Stimulated activated CD8-positive, alpha-beta memory T cell treated with anti-CD3 and anti-CD28 coated beads, Interleukin-4, amount 100 ng/mL, for 24 hours (primary cell): Measurements from ENCODE around the gene RUFY3.
"Not testable (repeated sequence)": the region's sequence is repeated elsewhere in the genome, so short reads cannot be mapped to it uniquely, and the experiment has no call there.

ENCODE experiments used
- DNase-seq: peaks from one replicate; pipeline ENCODE4 v3.0.0-alpha.2; 2020; ENCODE audit warnings: low read depth

RUFY3 gene

DNA sequence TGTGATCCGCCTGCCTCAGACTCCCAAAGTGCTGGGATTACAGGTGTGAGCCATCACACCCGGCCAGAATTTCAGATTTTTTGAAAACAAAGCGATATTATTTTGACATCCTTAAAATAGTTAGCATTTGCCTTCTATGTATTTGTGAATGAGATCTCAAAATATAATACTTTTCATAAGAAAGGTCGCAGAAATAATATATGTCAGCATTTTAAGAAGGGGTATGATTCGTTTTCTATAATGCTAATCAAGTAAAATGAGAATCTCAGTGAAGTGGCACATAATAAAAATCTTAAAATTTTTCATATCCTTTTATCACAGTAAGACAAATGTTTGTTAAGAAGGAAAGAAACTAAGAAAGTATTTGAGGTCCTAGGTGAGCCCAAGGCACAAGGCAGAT is 65.7 kb downstream of the RUFY3 start:
- no peak for DNase-seq

DNA sequence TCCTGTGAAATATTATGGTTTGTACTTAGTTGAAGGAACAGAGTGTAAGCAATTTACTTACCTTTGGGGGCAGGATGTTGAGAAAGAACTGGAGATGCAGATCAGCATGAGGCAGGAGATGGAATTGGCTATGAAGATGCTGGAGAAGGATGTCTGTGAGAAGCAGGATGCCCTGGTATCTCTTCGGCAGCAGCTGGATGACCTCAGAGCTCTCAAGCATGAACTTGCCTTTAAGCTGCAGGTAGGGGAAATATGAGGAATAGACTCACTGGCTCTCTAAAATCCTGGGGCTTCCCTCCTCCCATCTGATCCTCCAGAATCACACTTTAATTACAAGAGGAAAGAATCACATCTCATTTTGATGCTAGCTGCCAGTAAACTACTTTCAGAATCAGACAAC is 67.0 kb downstream of the RUFY3 start:
- no peak for DNase-seq

DNA sequence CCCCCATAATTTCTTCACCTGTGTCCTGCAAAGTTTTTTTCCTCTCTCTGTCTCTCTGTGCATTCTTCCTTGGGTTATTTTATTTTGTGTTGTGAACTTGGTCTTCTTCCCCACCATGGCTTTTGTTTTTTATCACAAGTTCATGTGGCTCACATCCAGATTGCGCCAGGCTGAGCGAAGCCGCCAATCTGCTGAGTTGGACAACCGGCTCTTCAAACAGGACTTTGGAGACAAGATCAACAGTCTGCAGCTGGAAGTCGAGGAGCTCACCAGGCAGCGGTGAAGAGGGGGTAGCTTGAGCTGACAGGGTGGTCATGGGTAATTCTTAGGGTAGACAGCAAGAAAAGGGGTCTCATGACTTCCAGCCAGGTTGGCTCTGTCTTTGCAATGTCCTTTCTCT is 71.9 kb downstream of the RUFY3 start:
- DNase-seq, result no peak

DNA sequence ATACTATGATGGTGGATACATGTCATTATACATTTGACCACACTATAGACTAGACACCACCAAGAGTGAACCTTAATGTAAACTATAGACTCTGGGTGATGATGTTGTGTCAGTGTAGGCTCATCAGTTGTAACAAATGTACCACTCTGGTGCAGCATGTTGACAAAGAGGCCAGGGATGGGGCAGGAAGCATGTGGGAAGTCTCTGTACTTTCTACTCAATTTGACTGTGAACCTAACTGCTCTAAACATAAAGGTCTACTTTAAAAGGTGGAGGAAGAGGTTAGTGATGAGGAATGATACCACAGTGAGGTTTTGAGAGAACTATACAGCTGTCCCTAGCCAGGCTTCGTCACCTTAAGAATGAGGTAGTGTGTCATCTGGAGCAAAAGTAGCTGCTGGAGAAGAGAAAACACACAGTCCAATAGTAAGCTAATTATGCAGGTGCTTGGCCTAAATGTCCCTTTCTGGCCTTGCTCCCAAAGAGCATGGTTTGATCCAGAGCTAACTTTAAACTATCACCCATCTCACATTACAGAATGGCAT is 79.6 kb downstream of the RUFY3 start:
- no peak for DNase-seq

DNA sequence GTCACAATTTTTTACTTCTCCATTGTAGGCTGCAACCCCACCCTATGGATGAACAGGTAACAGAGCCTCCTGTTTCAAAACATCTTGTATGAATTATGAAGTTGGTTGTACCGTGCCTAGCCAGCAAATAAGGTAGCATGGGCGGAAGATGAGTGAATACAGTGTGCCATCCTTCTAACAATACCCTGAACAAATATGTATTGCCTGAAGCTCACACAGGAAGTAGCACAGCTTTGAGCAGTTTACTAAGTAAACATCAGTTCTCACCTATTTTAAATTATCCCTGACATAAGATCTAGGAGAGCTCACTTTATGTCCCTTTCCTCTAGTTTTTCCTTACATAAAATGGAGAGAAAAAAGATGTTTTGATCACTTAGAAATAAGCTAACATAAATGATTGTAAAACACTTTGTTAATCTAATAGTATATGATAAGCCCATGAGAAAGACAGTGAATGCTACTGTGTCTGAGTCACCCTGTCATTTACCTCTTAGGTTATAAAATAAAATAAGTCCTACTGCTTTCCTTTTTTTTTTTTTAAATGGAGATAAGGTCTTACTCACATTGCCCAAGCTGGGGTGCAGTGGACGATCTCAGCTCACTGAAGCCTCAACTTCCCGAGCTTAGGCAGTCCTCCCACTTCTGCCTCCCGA is 81.3 kb downstream of the RUFY3 start:
- DNase-seq, result no peak

DNA sequence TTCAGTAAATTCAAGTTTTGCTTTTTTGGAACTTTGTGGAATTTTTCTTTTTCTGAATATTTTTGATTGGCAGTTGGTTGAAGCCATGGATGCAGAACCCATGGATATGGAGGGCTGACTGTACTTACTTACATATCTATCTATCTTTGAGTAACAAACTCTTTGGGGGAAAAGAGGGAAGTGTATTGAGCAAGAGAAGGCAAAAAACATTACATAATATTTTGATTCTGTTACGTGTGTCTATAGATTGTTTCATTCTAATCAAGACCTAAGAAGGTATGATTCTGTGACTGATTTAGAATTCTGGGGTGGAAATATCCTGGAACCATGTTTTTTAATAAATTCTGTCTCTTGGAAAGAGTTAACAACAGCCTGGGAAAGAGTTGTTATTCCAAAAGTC is 86.4 kb downstream of the RUFY3 start:
- no peak for DNase-seq

DNA sequence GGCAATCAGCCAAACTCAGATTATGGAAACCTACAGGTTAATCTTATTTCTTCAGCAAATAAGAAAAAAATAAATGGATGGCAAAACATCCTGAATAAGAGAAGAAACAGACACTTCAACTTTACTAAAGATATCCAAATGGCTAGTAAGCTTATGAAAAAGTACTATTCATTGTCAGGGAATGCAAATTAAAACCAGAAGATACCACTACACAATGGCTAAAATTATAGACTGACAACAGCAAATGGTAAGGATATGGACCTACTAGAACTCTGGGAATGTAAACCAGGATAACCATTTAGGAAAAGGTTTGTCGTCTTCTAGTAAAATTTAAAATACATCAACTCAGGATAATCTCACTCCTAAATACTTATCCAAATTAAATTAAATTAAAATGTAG is 93.6 kb downstream of the RUFY3 start:
- DNase-seq, result no peak

DNA sequence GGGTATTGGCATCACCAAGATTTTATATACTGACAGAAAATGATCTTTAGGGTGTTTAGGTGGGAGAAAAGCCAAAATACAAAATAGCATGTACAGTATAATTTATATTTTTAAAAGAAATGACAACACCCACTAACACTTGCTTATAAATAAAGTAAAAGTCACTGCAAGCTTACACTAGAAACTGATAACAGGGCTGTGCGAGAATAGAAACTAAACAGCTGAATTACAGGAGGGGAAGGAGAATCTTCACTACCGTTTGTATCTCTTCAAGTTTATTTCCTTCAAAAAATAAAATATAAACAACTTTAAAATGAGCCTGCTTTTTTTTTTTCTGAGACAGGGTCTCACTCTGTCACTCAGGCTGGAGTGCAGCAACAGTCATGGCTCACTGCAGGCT is 95.1 kb downstream of the RUFY3 start:
- no peak for DNase-seq

DNA sequence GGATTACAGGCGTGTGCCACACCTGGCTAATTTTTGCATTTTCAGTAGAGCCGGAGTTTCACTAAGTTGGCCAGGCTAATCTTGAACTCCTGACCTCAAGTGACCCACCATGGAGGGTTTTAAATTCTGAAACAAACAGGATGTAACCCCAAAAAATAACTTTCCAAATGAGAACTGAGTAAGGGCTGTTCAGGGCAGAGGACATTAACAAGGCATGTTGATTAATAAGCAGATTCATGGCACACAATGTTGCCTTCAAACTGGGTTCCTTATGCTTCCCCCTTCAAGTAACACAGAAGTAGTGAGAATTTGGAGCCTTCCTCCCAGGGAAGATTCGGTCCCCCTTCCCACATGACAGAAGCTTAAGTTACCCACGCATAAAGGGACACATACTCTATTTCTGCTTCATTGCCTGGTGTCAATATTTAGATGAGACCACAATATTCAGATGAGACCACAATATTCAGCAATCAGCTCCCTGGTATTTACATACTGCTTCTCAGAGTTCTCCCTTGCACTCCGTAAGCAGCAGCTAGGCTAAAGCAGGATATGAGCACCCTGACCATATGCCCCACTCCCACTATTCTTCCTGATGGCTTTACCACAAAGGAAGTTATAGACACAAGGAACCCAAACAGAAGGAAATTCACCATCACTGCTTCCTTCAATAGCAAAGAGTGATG is 96.5 kb downstream of the RUFY3 start:
- DNase-seq, result no peak

DNA sequence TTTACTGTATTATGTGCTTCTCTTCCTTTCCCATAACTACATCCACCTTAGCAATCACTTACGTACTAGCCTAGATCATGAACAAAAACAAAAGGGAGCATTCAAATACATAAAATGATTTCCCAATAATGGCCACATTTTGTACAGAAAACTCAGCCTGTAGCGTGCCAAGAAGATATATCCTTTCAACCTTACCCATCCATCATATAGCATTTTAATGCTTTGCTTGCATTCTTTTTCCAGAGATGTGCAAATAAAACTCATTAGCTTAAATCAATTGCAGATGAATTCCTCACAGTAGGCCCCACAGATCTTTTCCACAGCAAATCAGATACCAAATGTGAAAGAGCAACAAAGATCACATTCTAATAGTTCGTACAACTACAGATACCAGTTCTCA is 97.2 kb downstream of the RUFY3 start:
- DNase-seq, result no peak

DNA sequence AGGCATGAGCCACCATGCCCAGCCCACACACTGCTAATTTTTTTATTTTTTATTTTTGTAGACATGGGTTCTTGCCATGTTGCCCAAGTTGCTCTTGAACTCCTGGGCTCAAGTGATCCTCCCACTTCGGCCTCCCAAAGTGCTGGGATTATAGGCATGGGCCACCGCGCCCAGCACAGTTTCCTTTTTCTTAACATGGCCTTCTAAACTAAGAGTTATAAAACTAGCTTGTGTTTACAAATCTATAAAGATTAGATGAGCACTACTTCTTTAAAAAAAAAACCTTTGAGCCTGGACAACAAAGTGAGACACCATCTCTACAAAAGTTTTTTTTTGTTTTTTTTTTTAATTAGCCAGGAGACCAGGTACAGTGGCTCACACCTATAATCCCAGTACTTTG is 107.3 kb downstream of the RUFY3 start:
- DNase-seq, result no peak

DNA sequence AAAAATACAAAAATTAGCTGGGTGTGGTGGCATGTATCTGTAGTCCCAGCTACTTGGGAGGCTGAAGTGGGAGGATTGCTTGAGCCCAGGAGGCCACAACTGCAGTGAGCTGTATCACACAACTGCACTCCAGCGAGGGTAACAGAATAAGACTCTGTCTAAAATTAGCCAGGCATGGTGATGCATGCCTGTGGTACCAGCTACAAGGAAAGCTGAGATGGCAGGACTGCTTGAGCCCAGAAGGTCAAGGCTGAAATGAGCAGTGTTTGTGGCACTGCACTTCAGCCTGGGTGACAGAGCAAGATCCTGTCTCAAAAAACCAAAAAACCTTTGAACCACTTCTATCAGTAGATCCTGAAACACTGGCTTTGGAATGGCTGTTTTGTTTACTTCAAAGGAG is 107.7 kb downstream of the RUFY3 start:
- DNase-seq, result no peak

DNA sequence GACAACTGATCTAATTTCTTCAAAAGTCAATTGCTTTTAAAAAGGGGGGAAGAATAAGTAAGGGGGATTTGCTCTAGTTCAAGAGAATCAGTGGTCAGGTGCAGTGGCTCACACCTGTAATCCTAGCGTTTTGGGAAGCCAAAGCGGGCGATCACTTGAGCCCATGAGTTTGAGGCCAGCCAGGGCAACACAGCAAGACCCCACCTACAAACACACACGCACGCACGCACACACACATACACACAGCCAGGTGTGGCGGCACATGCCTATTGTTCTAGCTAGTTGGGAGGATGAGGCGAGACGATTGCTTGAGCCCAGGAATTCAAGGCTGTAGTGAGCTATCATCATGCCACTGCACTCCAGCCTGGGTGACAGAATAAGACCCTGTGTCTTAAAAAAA is 108.3 kb downstream of the RUFY3 start:
- no peak for DNase-seq

DNA sequence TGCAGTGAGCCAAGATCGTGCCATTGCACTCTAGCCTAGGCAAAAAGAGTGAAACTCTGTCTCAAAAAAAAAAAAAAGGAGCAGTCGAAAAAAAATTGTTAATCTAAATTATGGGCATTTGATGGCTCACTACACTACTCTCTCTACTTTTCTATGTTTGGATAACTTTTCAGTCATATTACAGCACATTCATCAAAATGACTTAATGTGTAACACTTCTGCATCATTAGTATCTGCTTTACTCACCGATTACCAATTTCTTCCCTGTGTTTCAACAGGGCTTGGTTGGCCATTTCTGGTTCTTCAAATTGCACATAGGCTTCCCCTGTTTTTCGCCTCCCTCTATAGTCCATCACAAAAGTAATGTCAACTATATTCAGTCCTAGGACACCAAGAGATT is 109.5 kb downstream of the RUFY3 start:
- no peak for DNase-seq

DNA sequence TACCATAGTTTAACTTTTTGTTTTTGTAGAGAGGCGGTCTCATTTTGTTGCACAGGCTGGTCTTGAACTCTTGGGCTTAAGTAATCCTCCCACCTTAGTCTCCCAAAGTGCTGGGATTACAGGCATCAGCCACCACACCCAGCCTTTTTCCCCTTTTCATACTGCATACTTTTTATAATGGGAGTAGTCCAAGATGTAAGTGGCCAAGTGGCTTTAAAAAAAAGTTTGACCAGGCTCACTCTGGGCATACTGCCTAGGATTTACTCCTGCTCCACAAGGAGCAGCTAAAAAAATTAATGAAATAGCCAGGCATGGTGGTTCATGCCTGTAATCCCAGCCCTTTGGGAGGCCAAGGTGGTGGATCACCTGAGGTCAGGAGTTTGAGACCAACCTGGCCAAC is 111.9 kb downstream of the RUFY3 start:
- no peak for DNase-seq

DNA sequence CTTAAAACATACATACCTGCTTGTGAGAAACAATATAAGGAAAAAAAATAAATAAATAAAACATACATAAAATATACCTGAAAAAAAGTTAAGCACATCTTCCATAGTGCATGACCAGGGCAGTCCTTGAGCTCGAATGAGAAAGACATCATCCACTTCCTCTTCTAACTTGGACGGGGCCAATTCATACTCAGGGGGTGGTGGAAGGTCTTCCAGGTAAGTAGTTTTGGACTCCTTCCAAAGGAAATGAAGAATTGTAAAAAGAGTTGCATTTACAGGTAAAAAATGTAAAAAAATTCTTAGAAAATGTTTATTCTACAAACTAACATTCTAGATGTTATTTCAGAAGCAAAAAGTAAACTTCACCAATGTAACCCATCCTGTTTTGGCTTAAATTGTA is 114.3 kb downstream of the RUFY3 start:
- DNase-seq, result no peak

DNA sequence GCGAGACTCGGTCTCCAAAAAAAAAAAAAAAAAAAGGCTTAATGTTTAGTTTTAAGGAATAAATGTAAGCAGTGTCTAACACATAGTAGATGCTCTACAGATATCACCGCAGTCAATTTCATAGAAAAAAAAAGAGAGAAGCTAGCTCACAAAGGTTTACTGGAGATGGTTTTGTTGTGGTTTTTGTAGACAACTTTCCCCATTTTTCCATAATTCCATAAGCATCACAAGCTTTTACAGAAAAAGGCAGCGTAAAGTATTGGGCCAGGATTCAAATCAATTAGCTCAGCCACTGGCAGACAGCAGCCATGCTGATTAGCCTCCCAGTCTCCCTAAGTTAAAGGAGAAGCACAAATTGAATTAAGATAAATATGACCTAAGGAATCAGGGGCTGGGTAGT is 116.4 kb downstream of the RUFY3 start:
- no peak for DNase-seq

DNA sequence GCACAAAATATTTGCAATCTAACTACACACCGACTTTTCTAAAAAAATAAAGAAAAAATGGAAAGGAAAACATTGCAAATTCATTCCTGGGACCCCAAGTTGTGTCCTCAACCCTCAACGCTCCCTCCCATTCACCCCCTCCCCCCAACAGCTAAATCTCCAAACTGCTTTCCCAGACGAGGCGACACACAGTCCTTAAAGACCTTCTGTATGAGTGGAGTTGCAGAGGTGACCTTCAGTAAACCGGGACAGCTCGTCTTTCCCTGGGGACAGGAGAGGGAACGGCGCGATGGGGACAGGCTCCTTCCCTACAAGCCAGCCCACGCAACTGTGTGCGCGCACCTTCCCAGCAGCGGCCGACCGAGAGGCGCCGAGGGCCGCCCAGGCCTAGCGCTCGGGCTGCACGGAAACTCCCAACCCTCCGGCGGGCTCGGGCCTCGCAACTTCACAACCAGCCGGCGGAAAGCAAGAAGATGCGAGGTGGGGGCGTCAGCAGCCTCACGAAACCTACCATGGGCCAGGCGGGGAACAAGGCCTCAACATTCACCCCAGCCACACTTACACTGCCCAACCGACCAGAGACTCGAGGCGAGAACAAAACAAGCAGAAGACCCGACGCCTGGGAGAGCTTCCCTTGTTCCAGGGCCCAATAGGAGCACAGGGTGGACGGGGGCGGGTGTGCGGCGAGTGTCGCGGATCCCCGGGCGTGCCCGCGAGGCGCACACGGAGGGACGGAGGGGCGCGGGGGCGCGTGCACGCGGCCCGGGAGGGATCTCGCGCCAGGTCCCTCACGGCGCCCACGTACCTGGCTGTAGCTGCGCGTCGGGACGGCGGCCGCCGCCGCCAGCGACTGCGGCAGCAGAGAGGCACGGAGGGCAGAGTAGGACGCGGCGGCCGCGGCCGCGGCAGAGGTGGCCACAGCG is 117.2 kb downstream of the RUFY3 start:
- DNase-seq, result peak; percentile 50

DNA sequence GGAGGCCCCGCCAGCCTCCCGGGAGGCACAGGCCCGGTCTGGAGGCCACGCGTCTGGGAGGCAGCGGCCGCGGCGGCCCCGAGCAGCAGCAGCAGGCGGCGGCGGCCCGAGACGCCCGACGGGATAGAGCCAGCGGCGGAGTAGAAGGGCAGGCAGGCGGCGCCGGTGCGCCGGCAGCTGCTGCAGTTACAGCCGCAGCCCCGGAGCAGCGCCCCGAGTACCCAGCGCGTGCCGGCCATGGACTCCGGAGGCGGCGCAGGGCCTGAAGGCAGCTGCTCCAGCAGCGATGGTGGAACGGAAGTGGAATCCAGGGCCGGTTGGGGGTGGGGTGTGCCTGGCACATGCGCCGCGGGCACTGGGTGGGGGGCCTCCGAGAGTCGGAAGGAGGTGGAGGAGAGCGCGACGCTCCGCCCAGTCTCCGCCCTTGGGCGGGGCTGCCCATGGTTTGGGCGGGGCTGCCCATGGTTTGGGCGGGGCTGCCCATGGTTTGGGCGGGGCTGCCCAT is 117.9 kb downstream of the RUFY3 start, which contains the start of gene GRSF1:
Gene GRSF1, minus strand, starts transcription at position 302 of the 505 bp plus-strand sequence. Its CDS starts 63 bp downstream, at position 239.
- peak; percentile 90 for DNase-seq

DNA sequence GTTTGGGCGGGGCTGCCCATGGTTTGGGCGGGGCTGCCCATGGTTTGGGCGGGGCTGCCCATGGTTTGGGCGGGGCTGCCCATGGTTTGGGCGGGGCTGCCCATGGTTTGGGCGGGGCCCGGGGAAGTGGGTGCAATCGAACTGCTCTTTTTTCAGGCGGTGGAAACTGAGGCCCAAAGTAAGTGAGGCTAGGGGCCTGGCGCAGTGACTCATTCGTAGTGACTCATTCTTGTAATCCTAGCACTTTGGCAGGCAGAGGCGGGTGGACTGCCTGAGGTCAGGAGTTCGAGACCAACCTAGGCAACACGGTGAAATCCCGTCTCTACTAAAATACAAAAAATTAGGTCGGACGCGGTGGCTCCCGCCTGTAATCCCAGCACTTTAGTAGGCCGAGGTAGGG is 118.4 kb downstream of the RUFY3 start:
- peak; percentile 45 for DNase-seq

DNA sequence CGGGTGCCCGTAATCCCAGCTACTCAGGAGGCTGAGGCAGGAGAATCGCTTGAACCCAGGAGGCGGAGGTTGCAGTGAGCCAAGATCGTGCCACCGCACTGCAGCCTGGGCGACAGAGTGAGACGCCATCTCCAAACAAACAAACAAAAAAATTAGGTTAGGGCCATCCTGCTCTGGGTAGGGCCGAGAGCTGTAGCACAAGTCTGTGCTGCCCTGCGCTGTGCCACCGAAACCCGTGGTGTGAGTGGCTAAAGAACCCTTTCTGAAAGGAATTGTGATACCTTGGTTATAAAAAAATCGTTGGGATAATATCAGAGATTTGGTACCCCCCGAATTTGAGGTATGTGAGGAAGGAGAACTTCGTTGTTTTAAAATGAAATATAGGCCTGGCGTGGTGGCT is 118.9 kb downstream of the RUFY3 start:
- not testable (repeated sequence) for DNase-seq

DNA sequence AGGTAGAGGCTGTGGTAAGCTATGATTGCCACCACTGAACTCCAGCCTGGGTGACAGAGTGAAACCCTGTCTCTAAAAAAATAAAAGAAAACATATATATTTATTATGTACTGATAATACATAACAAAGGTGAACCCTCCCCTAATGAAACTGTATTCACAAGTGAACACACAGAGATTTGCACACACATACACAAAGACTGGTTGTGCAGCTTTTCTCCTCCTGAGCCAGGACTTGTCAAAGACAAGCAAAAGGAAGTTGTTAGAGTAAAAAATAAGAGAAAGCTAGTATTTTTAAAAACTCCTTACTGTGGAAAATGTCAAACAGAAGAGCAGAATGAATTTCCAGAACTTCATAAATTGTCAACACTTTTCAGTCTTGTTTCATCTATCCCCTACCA is 119.4 kb downstream of the RUFY3 start:
- DNase-seq, result no peak
